ENCODE measurements around the gene NNMT.

NNMT gene

GRCh38 chr11:114296605-114297372, 590 bp downstream of the NNMT start:
- TF ChIP-seq FOXM1 (IDR thresholded peaks at IDR 0.05; ENCODE audit: borderline replicate concordance, low read depth) (no peak), CREB1 (IDR thresholded peaks at IDR 0.05; ENCODE audit: low read depth) (no peak), EGR1 (IDR thresholded peaks at IDR 0.05) (no peak)

- TF ChIP-seq ZBTB7A (IDR thresholded peaks at IDR 0.05; ENCODE audit: low read depth) (no peak), TCF12 (IDR thresholded peaks at IDR 0.05; ENCODE audit: low read depth) (no peak)
Measured at GRCh38 chr11:114297806-114298709, 1.9 kb downstream of the NNMT start.

GRCh38 chr11:114298710-114299109, 2.5 kb downstream of the NNMT start:
- TF ChIP-seq FOXM1 (IDR thresholded peaks at IDR 0.05; ENCODE audit: borderline replicate concordance, low read depth) (no peak), USF1 (IDR thresholded peaks at IDR 0.05) (no peak), ZBTB7A (IDR thresholded peaks at IDR 0.05; ENCODE audit: low read depth) (no peak), CREB1 (IDR thresholded peaks at IDR 0.05; ENCODE audit: low read depth) (no peak), TEAD4 (IDR thresholded peaks at IDR 0.05) (no peak), EGR1 (IDR thresholded peaks at IDR 0.05) (no peak), YY1 (IDR thresholded peaks at IDR 0.05; ENCODE audit: low read depth) (no peak), TAF1 (IDR thresholded peaks at IDR 0.05; ENCODE audit: low read depth) (no peak), NFIC (IDR thresholded peaks at IDR 0.05) (no peak), CEBPB (IDR thresholded peaks at IDR 0.05) (no peak), RAD21 (IDR thresholded peaks at IDR 0.05; ENCODE audit: low read depth) (no peak), TCF12 (IDR thresholded peaks at IDR 0.05; ENCODE audit: low read depth) (no peak), REST (IDR thresholded peaks at IDR 0.05; ENCODE audit: low read depth) (no peak), EP300 (IDR thresholded peaks at IDR 0.05; ENCODE audit: borderline replicate concordance) (no peak), MAX (IDR thresholded peaks at IDR 0.05) (no peak)

GRCh38 chr11:114301088-114301487, 4.9 kb downstream of the NNMT start:
- no peak for TF ChIP-seq EGR1 (IDR thresholded peaks at IDR 0.05)
- no peak for TF ChIP-seq NFIC (IDR thresholded peaks at IDR 0.05)
- no peak for TF ChIP-seq TCF12 (IDR thresholded peaks at IDR 0.05; ENCODE audit: low read depth)
- TF ChIP-seq ZBTB7A (IDR thresholded peaks at IDR 0.05; ENCODE audit: low read depth) = no peak
- TF ChIP-seq TAF1 (IDR thresholded peaks at IDR 0.05; ENCODE audit: low read depth) = no peak
- no peak for TF ChIP-seq CREB1 (IDR thresholded peaks at IDR 0.05; ENCODE audit: low read depth)
- TF ChIP-seq EP300 (IDR thresholded peaks at IDR 0.05; ENCODE audit: borderline replicate concordance) = no peak
- no peak for TF ChIP-seq USF1 (IDR thresholded peaks at IDR 0.05)
- TF ChIP-seq MAX (IDR thresholded peaks at IDR 0.05) = no peak
- no peak for TF ChIP-seq FOXM1 (IDR thresholded peaks at IDR 0.05; ENCODE audit: borderline replicate concordance, low read depth)
- no peak for TF ChIP-seq YY1 (IDR thresholded peaks at IDR 0.05; ENCODE audit: low read depth)
- no peak for TF ChIP-seq CEBPB (IDR thresholded peaks at IDR 0.05)
- no peak for TF ChIP-seq RAD21 (IDR thresholded peaks at IDR 0.05; ENCODE audit: low read depth)
- no peak for TF ChIP-seq TEAD4 (IDR thresholded peaks at IDR 0.05)
- TF ChIP-seq REST (IDR thresholded peaks at IDR 0.05; ENCODE audit: low read depth) = no peak

GRCh38 chr11:114301927-114302326, 5.7 kb downstream of the NNMT start:
- TF ChIP-seq CREB1 (IDR thresholded peaks at IDR 0.05; ENCODE audit: low read depth) = no peak
- no peak for TF ChIP-seq ZBTB7A (IDR thresholded peaks at IDR 0.05; ENCODE audit: low read depth)

GRCh38 chr11:114302663-114303062, 6.5 kb downstream of the NNMT start:
- TF ChIP-seq TAF1 (IDR thresholded peaks at IDR 0.05; ENCODE audit: low read depth) = no peak
- TF ChIP-seq REST (IDR thresholded peaks at IDR 0.05; ENCODE audit: low read depth) = no peak
- no peak for TF ChIP-seq MAX (IDR thresholded peaks at IDR 0.05)
- no peak for TF ChIP-seq ZBTB7A (IDR thresholded peaks at IDR 0.05; ENCODE audit: low read depth)
- no peak for TF ChIP-seq CEBPB (IDR thresholded peaks at IDR 0.05)
- TF ChIP-seq USF1 (IDR thresholded peaks at IDR 0.05) = no peak
- no peak for TF ChIP-seq TCF12 (IDR thresholded peaks at IDR 0.05; ENCODE audit: low read depth)
